LNCAP (cell line): ENCODE data around the gene TOMM6.

Experiments used
- CTCF ChIP-seq: fragments of 450-650 bp; IDR thresholded peaks from 2 replicates; pipeline ENCODE4 v1.5.1; 2017; ENCODE audit warnings: mild to moderate bottlenecking

Gene TOMM6

GRCh38 chr6:41768545-41769308, 18.8 kb upstream of the TOMM6 start:
- TF ChIP-seq CTCF: no peak

- TF ChIP-seq CTCF: no peak
These were observed 18.1 kb upstream of the TOMM6 start for GRCh38 chr6:41769376-41769775.

GRCh38 chr6:41770381-41771057, 17.0 kb upstream of the TOMM6 start:
- TF ChIP-seq CTCF: no peak

GRCh38 chr6:41771058-41771983, 16.2 kb upstream of the TOMM6 start:
- TF ChIP-seq CTCF: no peak

GRCh38 chr6:41774841-41775240, 12.7 kb upstream of the TOMM6 start:
- TF ChIP-seq CTCF: no peak

DNA sequence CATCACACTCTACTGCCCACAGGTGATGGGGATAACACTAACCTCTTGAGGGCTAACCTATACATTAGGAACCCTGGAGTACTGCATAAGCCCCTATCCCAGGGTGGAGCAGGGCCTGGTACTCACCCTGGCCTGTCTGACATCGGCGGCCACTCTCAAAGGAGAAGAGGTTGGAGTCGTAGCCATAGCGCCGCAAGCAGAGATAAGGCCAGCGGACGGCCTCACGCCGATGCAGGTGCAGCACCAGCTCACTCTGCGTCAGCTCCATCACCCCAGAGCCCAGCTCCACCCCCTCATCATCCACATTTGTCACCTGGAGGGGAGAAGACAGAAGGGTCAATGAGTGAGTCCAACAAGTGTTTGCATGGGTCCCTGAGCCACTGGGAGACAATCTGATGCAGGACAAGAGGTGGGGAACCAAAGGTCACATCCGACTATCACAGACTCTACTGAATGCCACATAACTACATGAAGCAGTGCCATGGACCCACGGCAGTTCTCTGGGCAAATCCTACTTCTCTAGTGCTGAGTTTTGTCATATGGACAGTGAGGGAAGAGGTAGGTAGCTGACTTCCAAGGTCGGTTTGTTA, 12.1 kb upstream of the TOMM6 start:
- TF ChIP-seq CTCF: no peak
